ENCODE data around the gene RAPH1. TPM values are rescaled to one million over a fixed set of nuclear protein-coding genes. Genes with fewer than 3 reads are reported as not detected.

Gene RAPH1
- total and polyA plus RNA-seq, 2 experiments from 2014 or later = 5.0 to 36.2 TPM

DNA sequence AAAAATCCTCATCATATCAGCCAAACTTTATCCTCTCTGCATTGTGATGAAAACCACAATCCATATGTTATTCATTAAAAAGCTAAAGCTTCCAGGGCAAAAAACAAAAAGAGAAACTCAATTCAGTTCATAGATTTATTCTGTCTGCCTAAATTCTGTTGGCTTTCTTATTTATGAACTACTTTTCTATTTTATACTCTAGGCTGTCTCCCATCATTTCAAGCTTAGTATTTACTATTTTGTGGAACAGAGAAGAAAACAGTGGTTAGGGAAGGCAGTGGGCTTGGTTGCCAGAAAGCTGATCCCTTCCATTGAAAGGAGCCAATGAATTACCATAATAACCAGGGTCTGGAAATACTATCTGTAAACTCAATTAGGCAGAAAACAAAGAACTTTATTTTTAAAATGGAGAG lies 71.8 kb downstream of the RAPH1 start:
- H3K79me2 ChIP-seq (replicated peaks; ENCODE audit: insufficient read depth) = no peaks in the 10 kb centered on the region
- H3F3A ChIP-seq (replicated peaks; ENCODE audit: low read depth) = no peaks in the 10 kb centered on the region
- ATAC-seq = no peak
- H3K9me3 Mint-ChIP-seq = no peaks in the 10 kb centered on the region
- no peak overlapping the region for H3K27ac Mint-ChIP-seq
- peaks cover 3% of the 10 kb centered on the region; the same call in 1 of the 2 replicates for H3K36me3 ChIP-seq (ENCODE audit: insufficient read depth)
- no peaks in the 10 kb centered on the region for H3K27me3 ChIP-seq (ENCODE audit: insufficient read depth)
- no peaks in the 10 kb centered on the region for H3K27me3 Mint-ChIP-seq (ENCODE audit: insufficient read depth, low read depth, poor library complexity)
- no peaks in the 10 kb centered on the region for H3K9me2 ChIP-seq (ENCODE audit: insufficient read depth)
- H3K4me3 Mint-ChIP-seq = no peak overlapping the region
- H2AFZ ChIP-seq = no peak overlapping the region
- H3K4me1 ChIP-seq (ENCODE audit: insufficient read depth) = no peaks in the 10 kb centered on the region
- no peak overlapping the region for H3K27ac ChIP-seq (ENCODE audit: low read depth)
- H3K4me2 ChIP-seq = no peak overlapping the region
- no peaks in the 10 kb centered on the region; the same call in 2 of the 3 replicates for H3K4me1 Mint-ChIP-seq
- TF ChIP-seq CREB1 (CRISPR knock-in tag; IDR thresholded peaks at IDR 0.05; ENCODE audit: low read depth) (no peak), ZNF331 (CRISPR knock-in tag; IDR thresholded peaks at IDR 0.05; ENCODE audit: low read depth) (no peak), STAT1 (IDR thresholded peaks at IDR 0.05; ENCODE audit: unreplicated experiment) (no peak), EZH2phosphoT487 (IDR thresholded peaks at IDR 0.05; ENCODE audit: unreplicated experiment) (no peak), JUNB (IDR thresholded peaks at IDR 0.05; ENCODE audit: unreplicated experiment) (no peak), EZH2 (IDR thresholded peaks at IDR 0.05; ENCODE audit: low read depth, unreplicated experiment) (no peak), ZNF114 (CRISPR knock-in tag; IDR thresholded peaks at IDR 0.05) (no peak), NANOG (IDR thresholded peaks at IDR 0.05; ENCODE audit: borderline replicate concordance) (no peak), POLR2AphosphoS5 (IDR thresholded peaks at IDR 0.05; ENCODE audit: low read depth) (no peak)
- TF ChIP-seq, protein P1, sequence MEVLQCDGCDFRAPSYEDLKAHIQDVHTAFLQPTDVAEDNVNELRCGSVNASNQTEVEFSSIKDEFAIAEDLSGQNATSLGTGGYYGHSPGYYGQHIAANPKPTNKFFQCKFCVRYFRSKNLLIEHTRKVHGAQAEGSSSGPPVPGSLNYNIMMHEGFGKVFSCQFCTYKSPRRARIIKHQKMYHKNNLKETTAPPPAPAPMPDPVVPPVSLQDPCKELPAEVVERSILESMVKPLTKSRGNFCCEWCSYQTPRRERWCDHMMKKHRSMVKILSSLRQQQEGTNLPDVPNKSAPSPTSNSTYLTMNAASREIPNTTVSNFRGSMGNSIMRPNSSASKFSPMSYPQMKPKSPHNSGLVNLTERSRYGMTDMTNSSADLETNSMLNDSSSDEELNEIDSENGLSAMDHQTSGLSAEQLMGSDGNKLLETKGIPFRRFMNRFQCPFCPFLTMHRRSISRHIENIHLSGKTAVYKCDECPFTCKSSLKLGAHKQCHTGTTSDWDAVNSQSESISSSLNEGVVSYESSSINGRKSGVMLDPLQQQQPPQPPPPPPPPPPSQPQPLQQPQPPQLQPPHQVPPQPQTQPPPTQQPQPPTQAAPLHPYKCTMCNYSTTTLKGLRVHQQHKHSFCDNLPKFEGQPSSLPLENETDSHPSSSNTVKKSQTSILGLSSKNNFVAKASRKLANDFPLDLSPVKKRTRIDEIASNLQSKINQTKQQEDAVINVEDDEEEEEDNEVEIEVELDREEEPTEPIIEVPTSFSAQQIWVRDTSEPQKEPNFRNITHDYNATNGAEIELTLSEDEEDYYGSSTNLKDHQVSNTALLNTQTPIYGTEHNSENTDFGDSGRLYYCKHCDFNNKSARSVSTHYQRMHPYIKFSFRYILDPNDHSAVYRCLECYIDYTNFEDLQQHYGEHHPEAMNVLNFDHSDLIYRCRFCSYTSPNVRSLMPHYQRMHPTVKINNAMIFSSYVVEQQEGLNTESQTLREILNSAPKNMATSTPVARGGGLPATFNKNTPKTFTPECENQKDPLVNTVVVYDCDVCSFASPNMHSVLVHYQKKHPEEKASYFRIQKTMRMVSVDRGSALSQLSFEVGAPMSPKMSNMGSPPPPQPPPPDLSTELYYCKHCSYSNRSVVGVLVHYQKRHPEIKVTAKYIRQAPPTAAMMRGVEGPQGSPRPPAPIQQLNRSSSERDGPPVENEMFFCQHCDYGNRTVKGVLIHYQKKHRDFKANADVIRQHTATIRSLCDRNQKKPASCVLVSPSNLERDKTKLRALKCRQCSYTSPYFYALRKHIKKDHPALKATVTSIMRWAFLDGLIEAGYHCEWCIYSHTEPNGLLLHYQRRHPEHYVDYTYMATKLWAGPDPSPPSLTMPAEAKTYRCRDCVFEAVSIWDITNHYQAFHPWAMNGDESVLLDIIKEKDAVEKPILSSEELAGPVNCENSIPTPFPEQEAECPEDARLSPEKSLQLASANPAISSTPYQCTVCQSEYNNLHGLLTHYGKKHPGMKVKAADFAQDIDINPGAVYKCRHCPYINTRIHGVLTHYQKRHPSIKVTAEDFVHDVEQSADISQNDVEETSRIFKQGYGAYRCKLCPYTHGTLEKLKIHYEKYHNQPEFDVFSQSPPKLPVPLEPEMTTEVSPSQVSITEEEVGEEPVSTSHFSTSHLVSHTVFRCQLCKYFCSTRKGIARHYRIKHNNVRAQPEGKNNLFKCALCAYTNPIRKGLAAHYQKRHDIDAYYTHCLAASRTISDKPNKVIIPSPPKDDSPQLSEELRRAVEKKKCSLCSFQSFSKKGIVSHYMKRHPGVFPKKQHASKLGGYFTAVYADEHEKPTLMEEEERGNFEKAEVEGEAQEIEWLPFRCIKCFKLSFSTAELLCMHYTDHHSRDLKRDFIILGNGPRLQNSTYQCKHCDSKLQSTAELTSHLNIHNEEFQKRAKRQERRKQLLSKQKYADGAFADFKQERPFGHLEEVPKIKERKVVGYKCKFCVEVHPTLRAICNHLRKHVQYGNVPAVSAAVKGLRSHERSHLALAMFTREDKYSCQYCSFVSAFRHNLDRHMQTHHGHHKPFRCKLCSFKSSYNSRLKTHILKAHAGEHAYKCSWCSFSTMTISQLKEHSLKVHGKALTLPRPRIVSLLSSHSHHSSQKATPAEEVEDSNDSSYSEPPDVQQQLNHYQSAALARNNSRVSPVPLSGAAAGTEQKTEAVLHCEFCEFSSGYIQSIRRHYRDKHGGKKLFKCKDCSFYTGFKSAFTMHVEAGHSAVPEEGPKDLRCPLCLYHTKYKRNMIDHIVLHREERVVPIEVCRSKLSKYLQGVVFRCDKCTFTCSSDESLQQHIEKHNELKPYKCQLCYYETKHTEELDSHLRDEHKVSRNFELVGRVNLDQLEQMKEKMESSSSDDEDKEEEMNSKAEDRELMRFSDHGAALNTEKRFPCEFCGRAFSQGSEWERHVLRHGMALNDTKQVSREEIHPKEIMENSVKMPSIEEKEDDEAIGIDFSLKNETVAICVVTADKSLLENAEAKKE (CRISPR knock-in tag; IDR thresholded peaks at IDR 0.05) = no peak
- TF ChIP-seq, protein P2, sequence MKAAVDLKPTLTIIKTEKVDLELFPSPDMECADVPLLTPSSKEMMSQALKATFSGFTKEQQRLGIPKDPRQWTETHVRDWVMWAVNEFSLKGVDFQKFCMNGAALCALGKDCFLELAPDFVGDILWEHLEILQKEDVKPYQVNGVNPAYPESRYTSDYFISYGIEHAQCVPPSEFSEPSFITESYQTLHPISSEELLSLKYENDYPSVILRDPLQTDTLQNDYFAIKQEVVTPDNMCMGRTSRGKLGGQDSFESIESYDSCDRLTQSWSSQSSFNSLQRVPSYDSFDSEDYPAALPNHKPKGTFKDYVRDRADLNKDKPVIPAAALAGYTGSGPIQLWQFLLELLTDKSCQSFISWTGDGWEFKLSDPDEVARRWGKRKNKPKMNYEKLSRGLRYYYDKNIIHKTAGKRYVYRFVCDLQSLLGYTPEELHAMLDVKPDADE (IDR thresholded peaks at IDR 0.05) = no peak
- TF ChIP-seq, protein P3, sequence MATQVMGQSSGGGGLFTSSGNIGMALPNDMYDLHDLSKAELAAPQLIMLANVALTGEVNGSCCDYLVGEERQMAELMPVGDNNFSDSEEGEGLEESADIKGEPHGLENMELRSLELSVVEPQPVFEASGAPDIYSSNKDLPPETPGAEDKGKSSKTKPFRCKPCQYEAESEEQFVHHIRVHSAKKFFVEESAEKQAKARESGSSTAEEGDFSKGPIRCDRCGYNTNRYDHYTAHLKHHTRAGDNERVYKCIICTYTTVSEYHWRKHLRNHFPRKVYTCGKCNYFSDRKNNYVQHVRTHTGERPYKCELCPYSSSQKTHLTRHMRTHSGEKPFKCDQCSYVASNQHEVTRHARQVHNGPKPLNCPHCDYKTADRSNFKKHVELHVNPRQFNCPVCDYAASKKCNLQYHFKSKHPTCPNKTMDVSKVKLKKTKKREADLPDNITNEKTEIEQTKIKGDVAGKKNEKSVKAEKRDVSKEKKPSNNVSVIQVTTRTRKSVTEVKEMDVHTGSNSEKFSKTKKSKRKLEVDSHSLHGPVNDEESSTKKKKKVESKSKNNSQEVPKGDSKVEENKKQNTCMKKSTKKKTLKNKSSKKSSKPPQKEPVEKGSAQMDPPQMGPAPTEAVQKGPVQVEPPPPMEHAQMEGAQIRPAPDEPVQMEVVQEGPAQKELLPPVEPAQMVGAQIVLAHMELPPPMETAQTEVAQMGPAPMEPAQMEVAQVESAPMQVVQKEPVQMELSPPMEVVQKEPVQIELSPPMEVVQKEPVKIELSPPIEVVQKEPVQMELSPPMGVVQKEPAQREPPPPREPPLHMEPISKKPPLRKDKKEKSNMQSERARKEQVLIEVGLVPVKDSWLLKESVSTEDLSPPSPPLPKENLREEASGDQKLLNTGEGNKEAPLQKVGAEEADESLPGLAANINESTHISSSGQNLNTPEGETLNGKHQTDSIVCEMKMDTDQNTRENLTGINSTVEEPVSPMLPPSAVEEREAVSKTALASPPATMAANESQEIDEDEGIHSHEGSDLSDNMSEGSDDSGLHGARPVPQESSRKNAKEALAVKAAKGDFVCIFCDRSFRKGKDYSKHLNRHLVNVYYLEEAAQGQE (IDR thresholded peaks at IDR 0.05; ENCODE audit: unreplicated experiment) = no peak
- TF ChIP-seq, protein P4, sequence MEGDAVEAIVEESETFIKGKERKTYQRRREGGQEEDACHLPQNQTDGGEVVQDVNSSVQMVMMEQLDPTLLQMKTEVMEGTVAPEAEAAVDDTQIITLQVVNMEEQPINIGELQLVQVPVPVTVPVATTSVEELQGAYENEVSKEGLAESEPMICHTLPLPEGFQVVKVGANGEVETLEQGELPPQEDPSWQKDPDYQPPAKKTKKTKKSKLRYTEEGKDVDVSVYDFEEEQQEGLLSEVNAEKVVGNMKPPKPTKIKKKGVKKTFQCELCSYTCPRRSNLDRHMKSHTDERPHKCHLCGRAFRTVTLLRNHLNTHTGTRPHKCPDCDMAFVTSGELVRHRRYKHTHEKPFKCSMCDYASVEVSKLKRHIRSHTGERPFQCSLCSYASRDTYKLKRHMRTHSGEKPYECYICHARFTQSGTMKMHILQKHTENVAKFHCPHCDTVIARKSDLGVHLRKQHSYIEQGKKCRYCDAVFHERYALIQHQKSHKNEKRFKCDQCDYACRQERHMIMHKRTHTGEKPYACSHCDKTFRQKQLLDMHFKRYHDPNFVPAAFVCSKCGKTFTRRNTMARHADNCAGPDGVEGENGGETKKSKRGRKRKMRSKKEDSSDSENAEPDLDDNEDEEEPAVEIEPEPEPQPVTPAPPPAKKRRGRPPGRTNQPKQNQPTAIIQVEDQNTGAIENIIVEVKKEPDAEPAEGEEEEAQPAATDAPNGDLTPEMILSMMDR (conservative IDR thresholded peaks at IDR 0.05; ENCODE audit: low read depth in 2 of 2) = no peak
- peaks cover 8% of the 10 kb centered on the region; the same call in 2 of the 3 replicates for H3K36me3 Mint-ChIP-seq (ENCODE audit: low read depth)
- H4K20me1 ChIP-seq (replicated peaks; ENCODE audit: insufficient read depth) = no peaks in the 10 kb centered on the region
- DNase-seq (ENCODE audit: low spot score) = no peak
- H3K4me3 ChIP-seq = no peak overlapping the region

All from GM23338 (cell line).